DND-41 (cell line): ENCODE measurements around the gene MRM3.

Experiments used
- ATAC-seq: fragments of 200-7000 bp; cut with Tn5 transposase; 3 replicates; pipeline ENCODE4 v1.9.1; 2021; ENCODE audit warnings: low read depth; ENCODE audit not compliant: insufficient read depth
- DNase-seq: peaks from one replicate; pipeline ENCODE4 v3.0.0-alpha.2; 2020
- H2AFZ ChIP-seq: 2 replicates; pipeline ENCODE4 v1.6.0; 2012; ENCODE audit warnings: low read depth, low read length
- H3K27ac ChIP-seq: 2 replicates; pipeline ENCODE4 v1.5.1; 2012; ENCODE audit warnings: low read length, inconsistent platforms
- H3K27me3 ChIP-seq: fragments of 200-600 bp; sonication (generic); 2 replicates; pipeline ENCODE4 v1.6.0; 2012; ENCODE audit warnings: low read length, mild to moderate bottlenecking, inconsistent platforms; ENCODE audit not compliant: insufficient read depth, poor library complexity
- H3K36me3 ChIP-seq: 2 replicates; pipeline ENCODE4 v1.5.1; 2012; ENCODE audit warnings: low read length, inconsistent platforms; ENCODE audit not compliant: insufficient read depth
- H3K4me1 ChIP-seq: 2 replicates; pipeline ENCODE4 v1.5.1; 2012; ENCODE audit warnings: mild to moderate bottlenecking, low read length; ENCODE audit not compliant: insufficient read depth
- H3K4me2 ChIP-seq: 2 replicates; pipeline ENCODE4 v1.6.0; 2012; ENCODE audit warnings: mild to moderate bottlenecking, moderate library complexity, low read length, inconsistent platforms; ENCODE audit not compliant: insufficient read depth
- H3K4me3 ChIP-seq, 2 experiments: fragments of 200-600 bp in 1 of 2; shearing (Covaris generic) in 1 of 2; 2 replicates each; pipeline ENCODE4 v1.5.1; 2012 to 2016; ENCODE audit warnings: inconsistent platforms in 2 of 2, low read length in 2 of 2, mild to moderate bottlenecking in 2 of 2, low read depth in 1 of 2, moderate library complexity in 1 of 2
- H3K79me2 ChIP-seq: 2 replicates; pipeline ENCODE4 v1.6.0; 2012; ENCODE audit warnings: low read length, inconsistent platforms; ENCODE audit not compliant: insufficient read depth
- H3K9ac ChIP-seq: 2 replicates; pipeline ENCODE4 v1.6.0; 2012; ENCODE audit warnings: low read depth, mild to moderate bottlenecking, inconsistent platforms, low read length, moderate library complexity
- H3K9me3 ChIP-seq: 2 replicates; pipeline ENCODE4 v1.5.1; 2012; ENCODE audit warnings: low read length, moderate library complexity, mild to moderate bottlenecking, inconsistent platforms; ENCODE audit not compliant: insufficient read depth, severe bottlenecking
- H4K20me1 ChIP-seq: 2 replicates; pipeline ENCODE4 v1.6.0; 2012; ENCODE audit warnings: low read length; ENCODE audit not compliant: insufficient read depth
- EZH2 ChIP-seq: IDR thresholded peaks from 3 replicates; pipeline ENCODE4 v1.6.1; 2012; ENCODE audit warnings: borderline replicate concordance, low read depth, mild to moderate bottlenecking, moderate library complexity, low read length, inconsistent platforms; ENCODE audit not compliant: severe bottlenecking
- TF ChIP-seq, protein P1 (sequence below): IDR thresholded peaks from 2 replicates; pipeline ENCODE4 v1.5.1; 2012; ENCODE audit warnings: borderline replicate concordance, low read length, moderate library complexity, mild to moderate bottlenecking; ENCODE audit not compliant: poor library complexity, severe bottlenecking; ENCODE audit errors: extremely low read depth

Gene MRM3

DNA sequence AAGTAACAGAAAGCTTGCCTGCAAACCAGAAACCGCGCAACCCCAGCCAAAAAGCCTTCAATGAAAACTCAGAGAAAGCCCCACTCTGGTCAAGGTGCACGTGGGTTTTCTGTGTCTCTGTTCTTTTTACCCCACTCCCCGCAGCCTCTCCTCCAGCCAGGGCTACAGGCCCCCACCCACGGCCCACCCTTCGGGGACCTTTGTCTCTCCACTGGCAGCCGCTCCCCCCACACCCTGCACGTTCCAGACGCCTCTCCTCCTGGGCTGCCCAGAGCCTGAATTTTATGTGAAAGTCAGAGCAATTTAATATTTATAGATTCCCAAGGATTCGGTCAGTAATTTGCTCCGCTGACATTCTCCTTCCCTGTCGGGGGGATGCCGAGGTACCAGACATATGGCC lies 24.2 kb downstream of the MRM3 start:
- no peaks in the 10 kb centered on the region for H3K27me3 ChIP-seq
- H3K4me1 ChIP-seq = no peaks in the 10 kb centered on the region
- H3K9me3 ChIP-seq = no peaks in the 10 kb centered on the region
- no peak overlapping the region for H2AFZ ChIP-seq
- H3K4me3 ChIP-seq = no peak overlapping the region
- no peaks in the 10 kb centered on the region for H3K36me3 ChIP-seq
- DNase-seq (no peak), ATAC-seq (no peak)
- no peak for TF ChIP-seq EZH2
- TF ChIP-seq, protein P1, sequence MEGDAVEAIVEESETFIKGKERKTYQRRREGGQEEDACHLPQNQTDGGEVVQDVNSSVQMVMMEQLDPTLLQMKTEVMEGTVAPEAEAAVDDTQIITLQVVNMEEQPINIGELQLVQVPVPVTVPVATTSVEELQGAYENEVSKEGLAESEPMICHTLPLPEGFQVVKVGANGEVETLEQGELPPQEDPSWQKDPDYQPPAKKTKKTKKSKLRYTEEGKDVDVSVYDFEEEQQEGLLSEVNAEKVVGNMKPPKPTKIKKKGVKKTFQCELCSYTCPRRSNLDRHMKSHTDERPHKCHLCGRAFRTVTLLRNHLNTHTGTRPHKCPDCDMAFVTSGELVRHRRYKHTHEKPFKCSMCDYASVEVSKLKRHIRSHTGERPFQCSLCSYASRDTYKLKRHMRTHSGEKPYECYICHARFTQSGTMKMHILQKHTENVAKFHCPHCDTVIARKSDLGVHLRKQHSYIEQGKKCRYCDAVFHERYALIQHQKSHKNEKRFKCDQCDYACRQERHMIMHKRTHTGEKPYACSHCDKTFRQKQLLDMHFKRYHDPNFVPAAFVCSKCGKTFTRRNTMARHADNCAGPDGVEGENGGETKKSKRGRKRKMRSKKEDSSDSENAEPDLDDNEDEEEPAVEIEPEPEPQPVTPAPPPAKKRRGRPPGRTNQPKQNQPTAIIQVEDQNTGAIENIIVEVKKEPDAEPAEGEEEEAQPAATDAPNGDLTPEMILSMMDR = no peak
- no peaks in the 10 kb centered on the region; the same call in 1 of the 2 replicates for H4K20me1 ChIP-seq
- H3K9ac ChIP-seq = no peak overlapping the region
- H3K27ac ChIP-seq = no peak overlapping the region
- no peak overlapping the region for H3K4me2 ChIP-seq
- no peaks in the 10 kb centered on the region for H3K79me2 ChIP-seq

GRCh38 chr17:806781-807522 lies 24.8 kb downstream of the MRM3 start:
- no peaks in the 10 kb centered on the region for H3K36me3 ChIP-seq
- ATAC-seq = no peak
- no peak overlapping the region for H3K9ac ChIP-seq
- no peaks in the 10 kb centered on the region for H3K4me1 ChIP-seq
- H4K20me1 ChIP-seq = no peaks in the 10 kb centered on the region; the same call in 1 of the 2 replicates
- DNase-seq = no peak
- no peak overlapping the region for H2AFZ ChIP-seq
- no peak overlapping the region for H3K4me2 ChIP-seq
- no peak overlapping the region for H3K4me3 ChIP-seq
- H3K27me3 ChIP-seq = no peaks in the 10 kb centered on the region
- H3K9me3 ChIP-seq = no peaks in the 10 kb centered on the region
- no peak overlapping the region for H3K27ac ChIP-seq
- H3K79me2 ChIP-seq = no peaks in the 10 kb centered on the region
- TF ChIP-seq, protein P1 = no peak
- TF ChIP-seq EZH2 = no peak

GRCh38 chr17:807523-808294 lies 25.6 kb downstream of the MRM3 start:
- H2AFZ ChIP-seq = no peak overlapping the region
- H3K4me1 ChIP-seq = no peaks in the 10 kb centered on the region
- TF ChIP-seq, protein P1 = no peak
- no peak for TF ChIP-seq EZH2
- H3K27me3 ChIP-seq = no peaks in the 10 kb centered on the region
- H3K4me2 ChIP-seq = no peak overlapping the region
- H4K20me1 ChIP-seq = no peaks in the 10 kb centered on the region; the same call in 1 of the 2 replicates
- no peak overlapping the region for H3K27ac ChIP-seq
- no peak overlapping the region for H3K9ac ChIP-seq
- H3K9me3 ChIP-seq = no peaks in the 10 kb centered on the region
- H3K79me2 ChIP-seq = no peaks in the 10 kb centered on the region
- no peak overlapping the region for H3K4me3 ChIP-seq
- no peaks in the 10 kb centered on the region for H3K36me3 ChIP-seq
- DNase-seq = no peak
- no peak for ATAC-seq
